Testis (tissue), 2 donors: ENCODE data around the gene LPAR1.

ENCODE experiments used
- POLR2A ChIP-seq: fragments of 450-650 bp; IDR thresholded peaks from one replicate; pipeline ENCODE4 v1.6.1; 2017; ENCODE audit warnings: antibody characterized with exemption, mild to moderate bottlenecking, moderate library complexity
- TF ChIP-seq, protein P1 (sequence below), 3 experiments: fragments of 450-650 bp in 2 of 3; fragments of 200-600 bp in 1 of 3; sonication (generic) in 1 of 3; IDR thresholded peaks; one replicate each; pipeline ENCODE4 v1.5.1; 2016 to 2019; ENCODE audit warnings: antibody characterized with exemption in 3 of 3, mild to moderate bottlenecking in 2 of 3, moderate library complexity in 1 of 3

DNA sequence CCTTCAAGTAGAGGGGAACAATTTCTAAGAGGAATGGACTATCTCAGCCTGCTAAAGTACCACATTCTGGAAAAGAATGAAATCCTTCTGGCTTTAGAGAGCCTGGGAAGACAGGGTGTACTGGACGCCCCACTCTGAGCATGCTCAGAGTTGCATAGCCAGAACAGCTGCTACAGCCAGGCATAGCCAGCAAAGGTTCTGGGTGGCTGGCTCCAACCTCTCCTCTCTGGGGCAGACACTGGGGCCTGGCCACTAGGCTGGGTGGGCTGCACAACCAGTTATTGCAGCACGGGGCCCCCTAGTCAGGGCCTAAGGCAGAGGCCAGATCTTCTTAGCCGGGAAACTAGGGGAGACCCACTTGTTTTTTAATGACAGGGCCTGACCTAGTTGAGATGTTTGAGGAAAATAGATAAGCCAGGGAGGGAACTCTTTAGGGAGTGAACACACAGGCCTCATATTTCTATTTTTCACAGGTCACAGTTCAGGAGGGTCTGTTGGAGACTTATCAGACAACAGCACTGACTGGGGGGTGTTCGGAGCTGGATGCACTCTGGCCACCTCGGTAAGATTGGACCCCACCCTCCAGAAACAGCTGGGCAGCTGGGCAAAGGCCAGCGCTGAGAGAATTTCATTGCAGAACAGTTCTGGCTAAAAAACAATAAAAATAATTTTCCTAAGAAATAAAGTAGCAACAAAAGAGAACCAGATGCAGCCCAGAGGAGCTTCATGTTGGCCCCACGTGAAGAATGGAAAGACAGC is 142.9 kb downstream of the LPAR1 start:
- TF ChIP-seq, protein P1, sequence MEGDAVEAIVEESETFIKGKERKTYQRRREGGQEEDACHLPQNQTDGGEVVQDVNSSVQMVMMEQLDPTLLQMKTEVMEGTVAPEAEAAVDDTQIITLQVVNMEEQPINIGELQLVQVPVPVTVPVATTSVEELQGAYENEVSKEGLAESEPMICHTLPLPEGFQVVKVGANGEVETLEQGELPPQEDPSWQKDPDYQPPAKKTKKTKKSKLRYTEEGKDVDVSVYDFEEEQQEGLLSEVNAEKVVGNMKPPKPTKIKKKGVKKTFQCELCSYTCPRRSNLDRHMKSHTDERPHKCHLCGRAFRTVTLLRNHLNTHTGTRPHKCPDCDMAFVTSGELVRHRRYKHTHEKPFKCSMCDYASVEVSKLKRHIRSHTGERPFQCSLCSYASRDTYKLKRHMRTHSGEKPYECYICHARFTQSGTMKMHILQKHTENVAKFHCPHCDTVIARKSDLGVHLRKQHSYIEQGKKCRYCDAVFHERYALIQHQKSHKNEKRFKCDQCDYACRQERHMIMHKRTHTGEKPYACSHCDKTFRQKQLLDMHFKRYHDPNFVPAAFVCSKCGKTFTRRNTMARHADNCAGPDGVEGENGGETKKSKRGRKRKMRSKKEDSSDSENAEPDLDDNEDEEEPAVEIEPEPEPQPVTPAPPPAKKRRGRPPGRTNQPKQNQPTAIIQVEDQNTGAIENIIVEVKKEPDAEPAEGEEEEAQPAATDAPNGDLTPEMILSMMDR (IDR thresholded peaks at IDR 0.05) = no peak
- no peak for TF ChIP-seq POLR2A
